Karpas-422 (cell line): ENCODE results near the gene GP1BB. TPM values are rescaled to one million over a fixed set of nuclear protein-coding genes. Genes with fewer than 3 reads are reported as not detected.

Experiments used
- DNase-seq: peaks from one replicate; pipeline ENCODE4 v3.0.0-alpha.2; 2015
- H2AFZ ChIP-seq: fragments of 200-600 bp; sonication (generic); 2 replicates; pipeline ENCODE4 v1.6.1; 2014; ENCODE audit warnings: antibody characterized with exemption, low read length, mixed read lengths
- H3K27ac ChIP-seq: fragments of 200-600 bp; sonication (generic); 2 replicates; pipeline ENCODE4 v1.5.1; 2014; ENCODE audit warnings: mild to moderate bottlenecking, low read length, moderate library complexity
- H3K27me3 ChIP-seq: fragments of 200-600 bp; sonication (generic); 2 replicates; pipeline ENCODE4 v1.6.1; 2014; ENCODE audit warnings: low read length, mixed read lengths
- H3K36me3 ChIP-seq: fragments of 200-600 bp; sonication (generic); 2 replicates; pipeline ENCODE4 v1.6.1; 2014; ENCODE audit warnings: low read length, mixed read lengths; ENCODE audit not compliant: insufficient read depth
- H3K4me1 ChIP-seq: fragments of 200-600 bp; sonication (generic); 2 replicates; pipeline ENCODE4 v1.6.1; 2014; ENCODE audit warnings: mild to moderate bottlenecking, low read length, mixed read lengths
- H3K4me2 ChIP-seq: fragments of 200-600 bp; sonication (generic); 2 replicates; pipeline ENCODE4 v1.6.1; 2014; ENCODE audit warnings: low read length, low read depth, mild to moderate bottlenecking; ENCODE audit not compliant: poor library complexity, severe bottlenecking
- H3K4me3 ChIP-seq: fragments of 200-600 bp; sonication (generic); 2 replicates; pipeline ENCODE4 v1.5.1; 2014; ENCODE audit warnings: mild to moderate bottlenecking, antibody characterized with exemption, low read length, mixed read lengths
- H3K79me2 ChIP-seq: fragments of 200-600 bp; sonication (generic); 2 replicates; pipeline ENCODE4 v1.6.1; 2014; ENCODE audit warnings: mild to moderate bottlenecking, low read length, mixed read lengths
- H3K9ac ChIP-seq: fragments of 200-600 bp; sonication (generic); 2 replicates; pipeline ENCODE4 v1.6.0; 2014; ENCODE audit warnings: low read length
- H3K9me2 ChIP-seq: fragments of 200-600 bp; sonication (generic), shearing (Covaris generic); replicated peaks from 2 replicates; pipeline ENCODE4 v1.6.0; 2014; ENCODE audit warnings: mild to moderate bottlenecking, low read length, moderate library complexity; ENCODE audit not compliant: insufficient read depth
- H3K9me3 ChIP-seq: fragments of 300-700, 200-600 bp; sonication (generic); 2 replicates; pipeline ENCODE4 v1.6.1; 2014; ENCODE audit warnings: low read length, mixed read lengths
- H4K20me1 ChIP-seq: fragments of 200-600 bp; sonication (generic); 2 replicates; pipeline ENCODE4 v1.6.1; 2014; ENCODE audit warnings: mild to moderate bottlenecking, antibody characterized with exemption, low read length, low read depth; ENCODE audit not compliant: insufficient read depth
- total RNA-seq: library from RNA; depleted of rRNA; stranded (reverse); fragments of >200 nt; shearing (Covaris generic); gene quantifications from 2 replicates; pipeline ENCODE4 v1.2.3, GENCODE V29; 2014; ENCODE audit warnings: low replicate concordance

Gene GP1BB
- total RNA-seq, 1 experiment from 2014 or later = not detected

- no peaks in the 10 kb centered on the region for H3K9me3 ChIP-seq
Measured at GRCh38 chr22:19749876-19750275, 26.5 kb downstream of the GP1BB start.

GRCh38 chr22:19750507-19751490, 27.5 kb downstream of the GP1BB start:
- Histone ChIP-seq H3K36me3 (no peaks in the 10 kb centered on the region), H3K4me2 (no peak overlapping the region), H4K20me1 (no peaks in the 10 kb centered on the region), H3K27ac (no peak overlapping the region), H3K9ac (no peak overlapping the region), H3K79me2 (no peaks in the 10 kb centered on the region), H3K4me1 (no peaks in the 10 kb centered on the region), H3K9me2 (no peaks in the 10 kb centered on the region), H3K27me3 (no peaks in the 10 kb centered on the region), H2AFZ (no peak overlapping the region), H3K4me3 (no peak overlapping the region), H3K9me3 (no peaks in the 10 kb centered on the region)
- no peak for DNase-seq

More at GRCh38 chr22:19749876-19750275, 26.5 kb downstream of the GP1BB start:
- Histone ChIP-seq H3K4me1 (no peaks in the 10 kb centered on the region), H3K9ac (no peak overlapping the region), H3K79me2 (no peaks in the 10 kb centered on the region), H3K4me3 (no peak overlapping the region), H2AFZ (no peak overlapping the region), H3K27ac (no peak overlapping the region), H3K9me2 (no peaks in the 10 kb centered on the region), H4K20me1 (no peaks in the 10 kb centered on the region), H3K27me3 (no peaks in the 10 kb centered on the region), H3K4me2 (no peak overlapping the region), H3K36me3 (no peaks in the 10 kb centered on the region)
- DNase-seq = no peak

- no peaks in the 10 kb centered on the region for H3K79me2 ChIP-seq
- no peaks in the 10 kb centered on the region for H3K36me3 ChIP-seq
- H3K9ac ChIP-seq = no peak overlapping the region
- H3K4me3 ChIP-seq = no peak overlapping the region
- peaks cover 4% of the 10 kb centered on the region for H3K4me1 ChIP-seq
- no peaks in the 10 kb centered on the region for H3K9me2 ChIP-seq
- DNase-seq = no peak
- H3K27ac ChIP-seq = no peak overlapping the region
- H3K27me3 ChIP-seq = no peaks in the 10 kb centered on the region
- H3K4me2 ChIP-seq = no peak overlapping the region
- no peaks in the 10 kb centered on the region for H4K20me1 ChIP-seq
- no peak overlapping the region for H2AFZ ChIP-seq
- H3K9me3 ChIP-seq = no peaks in the 10 kb centered on the region
Measured at GRCh38 chr22:19751497-19752245, 28.3 kb downstream of the GP1BB start.

GRCh38 chr22:19753090-19753842, 29.9 kb downstream of the GP1BB start:
- no peak overlapping the region for H3K9ac ChIP-seq
- no peaks in the 10 kb centered on the region for H3K79me2 ChIP-seq
- H3K4me3 ChIP-seq = no peak overlapping the region
- H3K27me3 ChIP-seq = no peaks in the 10 kb centered on the region
- peaks cover 13% of the 10 kb centered on the region for H3K4me1 ChIP-seq
- DNase-seq = no peak
- no peaks in the 10 kb centered on the region for H3K9me2 ChIP-seq
- H3K9me3 ChIP-seq = no peaks in the 10 kb centered on the region
- H3K27ac ChIP-seq = no peak overlapping the region
- H4K20me1 ChIP-seq = no peaks in the 10 kb centered on the region; the same call in 1 of the 2 replicates
- no peaks in the 10 kb centered on the region for H3K36me3 ChIP-seq
- no peak overlapping the region for H2AFZ ChIP-seq
- no peak overlapping the region for H3K4me2 ChIP-seq

GRCh38 chr22:19753996-19754700, 30.8 kb downstream of the GP1BB start:
- no peaks in the 10 kb centered on the region for H3K27me3 ChIP-seq

GRCh38 chr22:19754701-19755144, 31.4 kb downstream of the GP1BB start:
- Histone ChIP-seq H4K20me1 (no peaks in the 10 kb centered on the region; the same call in 1 of the 2 replicates), H3K4me3 (no peak overlapping the region), H3K79me2 (no peaks in the 10 kb centered on the region), H3K9me2 (no peaks in the 10 kb centered on the region), H3K9me3 (no peaks in the 10 kb centered on the region), H3K4me1 (peaks cover 13% of the 10 kb centered on the region), H3K9ac (no peak overlapping the region), H3K4me2 (no peak overlapping the region), H2AFZ (no peak overlapping the region), H3K27ac (no peak overlapping the region), H3K36me3 (no peaks in the 10 kb centered on the region), H3K27me3 (no peaks in the 10 kb centered on the region)
- DNase-seq = no peak

More at GRCh38 chr22:19753996-19754700, 30.8 kb downstream of the GP1BB start:
- Histone ChIP-seq H3K4me1 (peaks cover 13% of the 10 kb centered on the region), H4K20me1 (no peaks in the 10 kb centered on the region; the same call in 1 of the 2 replicates), H3K4me3 (no peak overlapping the region), H3K9me3 (no peaks in the 10 kb centered on the region), H3K36me3 (no peaks in the 10 kb centered on the region), H2AFZ (no peak overlapping the region), H3K9ac (no peak overlapping the region), H3K9me2 (no peaks in the 10 kb centered on the region), H3K79me2 (no peaks in the 10 kb centered on the region), H3K4me2 (no peak overlapping the region), H3K27ac (no peak overlapping the region)
- no peak for DNase-seq

- Histone ChIP-seq H3K79me2 (no peaks in the 10 kb centered on the region), H2AFZ (no peak overlapping the region), H3K9me2 (no peaks in the 10 kb centered on the region), H3K4me1 (peaks cover 13% of the 10 kb centered on the region), H4K20me1 (no peaks in the 10 kb centered on the region; the same call in 1 of the 2 replicates), H3K27me3 (no peaks in the 10 kb centered on the region), H3K9me3 (no peaks in the 10 kb centered on the region), H3K27ac (no peak overlapping the region), H3K36me3 (no peaks in the 10 kb centered on the region), H3K4me3 (no peak overlapping the region), H3K4me2 (no peak overlapping the region), H3K9ac (no peak overlapping the region)
- DNase-seq = no peak
Measured at GRCh38 chr22:19755145-19755710, 31.9 kb downstream of the GP1BB start.
